ENCODE measurements around the gene RASA4B. TPM values are rescaled to one million over a fixed set of nuclear protein-coding genes. Genes with fewer than 3 reads are reported as not detected.

Gene RASA4B
- total RNA-seq, 1 donor from 2014 or later = 22.6 TPM

GRCh38 chr7:102467581-102468477 lies 49.7 kb downstream of the RASA4B start:
- DNase-seq = no peak
- intact Hi-C loops (cut with DNase I) = no loop called here
- no peak for TF ChIP-seq CTCF (IDR thresholded peaks at IDR 0.05)
- Histone ChIP-seq H3K4me1 (peaks cover 27% of the 10 kb centered on the region), H3K4me3 (no peak overlapping the region), H3K27ac (no peak overlapping the region), H3K9me3 (no peaks in the 10 kb centered on the region), H3K36me3 (peaks cover 38% of the 10 kb centered on the region), H3K27me3 (ENCODE audit: low read depth) (no peaks in the 10 kb centered on the region)
- no peak for ATAC-seq

GRCh38 chr7:102466097-102466496 lies 51.5 kb downstream of the RASA4B start:
- no peak for DNase-seq
- H3K9me3 ChIP-seq = no peaks in the 10 kb centered on the region
- H3K27me3 ChIP-seq (ENCODE audit: low read depth) = no peaks in the 10 kb centered on the region
- ATAC-seq = no peak
- peaks cover 23% of the 10 kb centered on the region for H3K36me3 ChIP-seq
- intact Hi-C loops (cut with DNase I) = no loop called here
- no peak overlapping the region for H3K4me3 ChIP-seq
- no peak for TF ChIP-seq CTCF (IDR thresholded peaks at IDR 0.05)
- H3K27ac ChIP-seq = no peak overlapping the region
- H3K4me1 ChIP-seq = peaks cover 27% of the 10 kb centered on the region

GRCh38 chr7:102464577-102465280 lies 52.8 kb downstream of the RASA4B start, which contains the start of the genes ALKBH4 and LRWD1:
ALKBH4 (minus strand) TSS chr7:102464863; CDS start chr7:102464836, 27 bp downstream.
LRWD1 (plus strand) TSS chr7:102464984; CDS start chr7:102465081, 97 bp downstream.
- DNase-seq = peak; percentile 98
- Histone ChIP-seq H3K9me3 (no peaks in the 10 kb centered on the region), H3K36me3 (peaks cover 18% of the 10 kb centered on the region), H3K4me3 (peak within 1 kb of the TSS; percentile 99), H3K4me1 (peaks cover 27% of the 10 kb centered on the region), H3K27me3 (ENCODE audit: low read depth) (no peaks in the 10 kb centered on the region), H3K27ac (peak within 1 kb of the TSS; percentile 85)
- ATAC-seq = peak; percentile 97 to 99
- intact Hi-C loops (cut with DNase I) = no loop called here
- TF ChIP-seq CTCF (IDR thresholded peaks at IDR 0.05) = peak; percentile 17

- Histone ChIP-seq H3K9me3 (no peaks in the 10 kb centered on the region), H3K27ac (peak overlapping the region; percentile 85), H3K36me3 (peaks cover 18% of the 10 kb centered on the region), H3K27me3 (ENCODE audit: low read depth) (no peaks in the 10 kb centered on the region), H3K4me3 (peak overlapping the region; percentile 99), H3K4me1 (peaks cover 27% of the 10 kb centered on the region)
- DNase-seq = no peak
- peak in 1 of 2 donors; percentile 13 for ATAC-seq
- intact Hi-C loops (cut with DNase I) = no loop called here
- no peak for TF ChIP-seq CTCF (IDR thresholded peaks at IDR 0.05)
Measured at GRCh38 chr7:102463841-102464576, 53.6 kb downstream of the RASA4B start.

GRCh38 chr7:102460467-102460866 lies 57.1 kb downstream of the RASA4B start:
- Histone ChIP-seq H3K4me3 (no peak overlapping the region), H3K36me3 (peaks cover 37% of the 10 kb centered on the region), H3K27ac (no peak overlapping the region), H3K4me1 (peaks cover 13% of the 10 kb centered on the region), H3K9me3 (no peaks in the 10 kb centered on the region), H3K27me3 (ENCODE audit: low read depth) (no peaks in the 10 kb centered on the region)
- DNase-seq (no peak), ATAC-seq (no peak)
- no peak for TF ChIP-seq CTCF (IDR thresholded peaks at IDR 0.05)
- intact Hi-C loops (cut with DNase I) = no loop called here

Measured in lower lobe of right lung (tissue), 2 donors.